Nucleus accumbens (tissue), 56 donors: ENCODE measurements around the gene CDHR2.

Source experiments
- DNase-seq, 56 donors: peaks; one replicate each; lab custom pipeline; 2025; lab: John Stamatoyannopoulos, UW

The CDHR2 gene

GRCh38 chr5:176548967-176549444, at the start of gene CDHR2:
Gene CDHR2 (plus strand): TSS chr5:176549342. CDS start chr5:176565353, 16,011 bp downstream.
- DNase-seq: no peak

GRCh38 chr5:176500511-176500910, 48.6 kb upstream of the CDHR2 start:
- DNase-seq: no peak

GRCh38 chr5:176501333-176501732, 47.8 kb upstream of the CDHR2 start:
- no peak for DNase-seq

- no peak for DNase-seq
Measured at GRCh38 chr5:176503496-176503895, 45.6 kb upstream of the CDHR2 start.

GRCh38 chr5:176507911-176508310, 41.2 kb upstream of the CDHR2 start:
- no peak for DNase-seq

- no peak for DNase-seq
Measured at GRCh38 chr5:176508603-176509002, 40.5 kb upstream of the CDHR2 start.

GRCh38 chr5:176513788-176514187, 35.4 kb upstream of the CDHR2 start:
- no peak for DNase-seq

GRCh38 chr5:176514244-176514950, 34.7 kb upstream of the CDHR2 start:
- DNase-seq: no peak

- no peak for DNase-seq
Measured at GRCh38 chr5:176515396-176515795, 33.7 kb upstream of the CDHR2 start.

- no peak for DNase-seq
Measured at GRCh38 chr5:176517053-176517661, 32.0 kb upstream of the CDHR2 start.

- no peak for DNase-seq
Measured at GRCh38 chr5:176519810-176520720, 29.1 kb upstream of the CDHR2 start.

- no peak for DNase-seq
Measured at GRCh38 chr5:176521286-176521685, 27.9 kb upstream of the CDHR2 start.

GRCh38 chr5:176521699-176522263, 27.4 kb upstream of the CDHR2 start:
- no peak for DNase-seq

GRCh38 chr5:176524138-176524537, 25.0 kb upstream of the CDHR2 start:
- DNase-seq: no peak

GRCh38 chr5:176524987-176525386, 24.2 kb upstream of the CDHR2 start:
- no peak for DNase-seq

GRCh38 chr5:176525677-176526076, 23.5 kb upstream of the CDHR2 start:
- no peak for DNase-seq

GRCh38 chr5:176526462-176526861, 22.7 kb upstream of the CDHR2 start:
- no peak for DNase-seq

- no peak for DNase-seq
Measured at GRCh38 chr5:176527246-176528222, 21.6 kb upstream of the CDHR2 start.

GRCh38 chr5:176528301-176528700, 20.8 kb upstream of the CDHR2 start:
- DNase-seq: no peak

- no peak for DNase-seq
Measured at GRCh38 chr5:176528761-176529115, 20.4 kb upstream of the CDHR2 start.
